ENCODE results near the gene TRIM74. TPM values are rescaled to one million over a fixed set of nuclear protein-coding genes. Genes with fewer than 3 reads are reported as not detected.
"Not testable (repeated sequence)": the region's sequence is repeated elsewhere in the genome, so short reads cannot be mapped to it uniquely, and the experiment has no call there.

Gene TRIM74
- total and polyA plus RNA-seq, 8 donors: 3.1 to 14.1 (median 7.1) TPM; not detected in 4

- DNase-seq: no peak
- Histone ChIP-seq H3K9me3 (no peaks in the 10 kb centered on the region), H3K27me3 (no peaks in the 10 kb centered on the region), H3K36me3 (peaks cover under 1 to 31% (median 10%) of the 10 kb centered on the region in 4 donors), H3K4me1 (peaks cover 7 to 38% (median 22%) of the 10 kb centered on the region in 4 donors), H3K27ac (no peak overlapping the region), H3K4me3 (no peak overlapping the region)
- WGBS, 5 donors: 80 to 91% (median 83%) methylated on average over 4 of the region's 4 CpGs
- intact Hi-C loops (cut with DNase I; ENCODE audit: low total_unique reads): no loop called here
- no peak for TF ChIP-seq POLR2AphosphoS5 (IDR thresholded peaks at IDR 0.05)
- no peak for TF ChIP-seq POLR2A (IDR thresholded peaks at IDR 0.05)
- TF ChIP-seq EP300 (IDR thresholded peaks at IDR 0.05): no peak
- no peak for TF ChIP-seq CTCF (IDR thresholded peaks at IDR 0.05)
Observed at GRCh38 chr7:72919256-72919775, 50.0 kb downstream of the TRIM74 start.

GRCh38 chr7:72914756-72915525 lies 54.3 kb downstream of the TRIM74 start:
- intact Hi-C loops (cut with DNase I; ENCODE audit: low total_unique reads): not testable (repeated sequence)

GRCh38 chr7:72913750-72914149 lies 55.5 kb downstream of the TRIM74 start:
- H3K4me3 ChIP-seq; H3K9me3 ChIP-seq; H3K27me3 ChIP-seq; intact Hi-C loops (cut with DNase I; ENCODE audit: low total_unique reads); DNase-seq; H3K27ac ChIP-seq: not testable (repeated sequence)
- Histone ChIP-seq H3K4me1 (peaks cover 0 to 15% (median 8%) of the 10 kb centered on the region in 4 donors), H3K36me3 (peaks cover 4 to 48% (median 40%) of the 10 kb centered on the region in 4 donors)
- 83 to 88% (median 86%) methylated on average over 10 of the region's 10 CpGs for WGBS, 5 donors

More at GRCh38 chr7:72914756-72915525, 54.3 kb downstream of the TRIM74 start:
- H3K4me3 ChIP-seq, H3K27me3 ChIP-seq, H3K9me3 ChIP-seq: not testable (repeated sequence)
- TF ChIP-seq POLR2AphosphoS5 (IDR thresholded peaks at IDR 0.05) (peak in 1 of 3 donors; percentile 55), CTCF (IDR thresholded peaks at IDR 0.05) (peak in 5 of 7 experiments; percentile 54 to 71 (median 62))
- Histone ChIP-seq H3K27ac (peak overlapping the region in 1 of 5 donors; percentile 52), H3K36me3 (peaks cover 4 to 48% (median 40%) of the 10 kb centered on the region in 4 donors), H3K4me1 (peaks cover 0 to 23% (median 13%) of the 10 kb centered on the region in 4 donors)
- WGBS, 5 donors: 58 to 61% (median 59%) methylated on average over 9 of the region's 9 CpGs
- DNase-seq: peak; percentile 75

- H3K4me3 ChIP-seq; H3K27me3 ChIP-seq; H3K9me3 ChIP-seq; DNase-seq; intact Hi-C loops (cut with DNase I; ENCODE audit: low total_unique reads); H3K27ac ChIP-seq: not testable (repeated sequence)
- WGBS, 5 donors: 80 to 93% (median 87%) methylated on average over 9 to 10 of the region's 12 CpGs
- H3K4me1 ChIP-seq: peaks cover 0 to 12% (median 6%) of the 10 kb centered on the region in 4 donors
- H3K36me3 ChIP-seq: peaks cover 4 to 44% (median 41%) of the 10 kb centered on the region in 4 donors
Observed at GRCh38 chr7:72911395-72911794, 57.9 kb downstream of the TRIM74 start.

Small RNA genes lying within 50 kb of the gene (small RNA-seq; reads per million reads assigned to genes)
- gene RF00019: 0 reads per million in 4 donors

Other genes starting within 250 kb of the TRIM74 start
- gene TYW1B, start 141.3 kb downstream of the TRIM74 start, total RNA-seq: 10 to 100 TPM in 1 of 5 donors, 1 to 10 TPM in 4; 1.4 to 21.0 (median 5.5) TPM
- gene TYW1B, start 141.3 kb downstream of the TRIM74 start, polyA plus RNA-seq: 1 to 10 TPM in 2 of 3 donors, under 1 TPM in 1; 0.93 to 2.0 (median 1.9) TPM
- gene POM121, start 44.4 kb downstream of the TRIM74 start, total RNA-seq: 10 to 100 TPM; 12.1 to 66.3 (median 23.9) TPM
- gene POM121, start 44.4 kb downstream of the TRIM74 start, polyA plus RNA-seq: 1 to 10 TPM; 7.5 to 9.8 (median 7.5) TPM
- under 1 TPM in 1 of 5 donors, not detected in 4; 0.18 TPM for gene SPDYE8, start 60.3 kb upstream of the TRIM74 start, total RNA-seq
- not detected for gene SPDYE8, start 60.3 kb upstream of the TRIM74 start, polyA plus RNA-seq
- gene SPDYE11, start 88.4 kb upstream of the TRIM74 start, total RNA-seq: under 1 TPM in 1 of 5 donors, not detected in 4; 0.37 TPM
- not detected for gene SPDYE11, start 88.4 kb upstream of the TRIM74 start, polyA plus RNA-seq
- under 1 TPM in 1 of 5 donors, not detected in 4; 0.37 TPM for gene SPDYE9, start 116.6 kb upstream of the TRIM74 start, total RNA-seq
- gene SPDYE9, start 116.6 kb upstream of the TRIM74 start, polyA plus RNA-seq: not detected

Data from stomach (tissue), 9 donors.